Smooth muscle cell (in vitro differentiated cells): ENCODE measurements around the gene COL5A2. TPM values are rescaled to one million over a fixed set of nuclear protein-coding genes. Genes with fewer than 3 reads are reported as not detected.

Experiments
- DNase-seq: peaks from one replicate; lab custom pipeline; 2025; ENCODE audit not compliant: unreplicated experiment; lab: John Stamatoyannopoulos, UW
- H2AFZ ChIP-seq: fragments of 200-600 bp; sonication (generic); 2 replicates; pipeline ENCODE4 v1.6.0; 2016; ENCODE audit warnings: antibody characterized with exemption, low read depth, mild to moderate bottlenecking
- H3F3A ChIP-seq: fragments of 200-600 bp; sonication (generic); 2 replicates; pipeline ENCODE4 v1.6.0; 2017; ENCODE audit warnings: antibody characterized with exemption, low read depth
- H3K27ac ChIP-seq: fragments of 200-600 bp; sonication (generic); 2 replicates; pipeline ENCODE4 v1.5.1; 2016; ENCODE audit warnings: low read depth, mild to moderate bottlenecking
- H3K27me3 ChIP-seq: fragments of 200-600 bp; sonication (generic); 2 replicates; pipeline ENCODE4 v1.6.1; 2016; ENCODE audit warnings: low read depth, mild to moderate bottlenecking
- H3K36me3 ChIP-seq: fragments of 200-600 bp; sonication (generic); 2 replicates; pipeline ENCODE4 v1.5.1; 2016; ENCODE audit warnings: low read depth
- H3K4me1 ChIP-seq: fragments of 200-600 bp; sonication (generic); 2 replicates; pipeline ENCODE4 v1.5.1; 2016; ENCODE audit warnings: low read depth
- H3K4me2 ChIP-seq: fragments of 200-600 bp; sonication (generic); 2 replicates; pipeline ENCODE4 v1.6.0; 2016; ENCODE audit warnings: mild to moderate bottlenecking
- H3K4me3 ChIP-seq: fragments of 200-600 bp; sonication (generic); 2 replicates; pipeline ENCODE4 v1.5.1; 2016; ENCODE audit warnings: mild to moderate bottlenecking
- H3K79me2 ChIP-seq: fragments of 200-600 bp; sonication (generic); 2 replicates; pipeline ENCODE4 v1.6.0; 2016; ENCODE audit warnings: low read depth, mild to moderate bottlenecking
- H3K9ac ChIP-seq: fragments of 200-600 bp; sonication (generic); 2 replicates; pipeline ENCODE4 v1.6.0; 2016; ENCODE audit warnings: low read depth
- H3K9me3 ChIP-seq: fragments of 200-600 bp; sonication (generic); replicated peaks from 2 replicates; pipeline ENCODE4 v1.5.1; 2016; ENCODE audit warnings: low read depth
- H4K20me1 ChIP-seq: fragments of 200-600 bp; sonication (generic); 2 replicates; pipeline ENCODE4 v1.6.0; 2016; ENCODE audit warnings: low read depth
- CTCF ChIP-seq: fragments of 200-600 bp; sonication (generic); IDR thresholded peaks from 2 replicates; pipeline ENCODE4 v1.5.1; 2017; ENCODE audit warnings: borderline replicate concordance, mild to moderate bottlenecking, antibody characterized with exemption; ENCODE audit not compliant: insufficient read depth, poor library complexity, severe bottlenecking
- WGBS: methylation state at CpG from one replicate; pipeline ENCODE4 v1.1.7; 2016; ENCODE audit warnings: low lambda C conversion rate; 5-methylcytosine and 5-hydroxymethylcytosine counted together
- polyA plus RNA-seq: library from polyadenylated mRNA; unstranded; fragments of >200 nt; fragmentation: Nextera tagmentation; extraction: Ambion mirVana; gene quantifications from 2 replicates; pipeline ENCODE4 v1.2.1, GENCODE V29; 2016
- total RNA-seq: library from RNA; depleted of rRNA; stranded (reverse); fragments of >200 nt; gene quantifications from 2 replicates; pipeline ENCODE4 v1.2.3, GENCODE V29; 2014

Gene COL5A2
- total and polyA plus RNA-seq, 2 experiments from 2014 or later, result 364 to 697 TPM

GRCh38 chr2:189118386-189118785, 61.2 kb downstream of the COL5A2 start:
- H3K36me3 ChIP-seq, result no peaks in the 10 kb centered on the region
- peaks cover 20% of the 10 kb centered on the region for H3K4me1 ChIP-seq
- H3K4me2 ChIP-seq, result peak overlapping the region; percentile 63
- no peaks in the 10 kb centered on the region for H3K9me3 ChIP-seq
- peaks cover 15% of the 10 kb centered on the region for H3F3A ChIP-seq
- TF ChIP-seq CTCF, result no peak
- H3K79me2 ChIP-seq, result peaks cover 100% of the 10 kb centered on the region
- H2AFZ ChIP-seq, result no peak overlapping the region
- no peaks in the 10 kb centered on the region for H3K27me3 ChIP-seq
- H3K4me3 ChIP-seq, result no peak overlapping the region
- H3K9ac ChIP-seq, result no peak overlapping the region
- H4K20me1 ChIP-seq, result peaks cover 45% of the 10 kb centered on the region
- DNase-seq, result no peak
- H3K27ac ChIP-seq, result peak overlapping the region; percentile 79

GRCh38 chr2:189116979-189117378, 62.6 kb downstream of the COL5A2 start:
- 16% methylated on average over 1 of the region's 1 CpG for WGBS
- peaks cover 20% of the 10 kb centered on the region for H3K4me1 ChIP-seq
- H4K20me1 ChIP-seq, result peaks cover 40% of the 10 kb centered on the region
- no peaks in the 10 kb centered on the region for H3K27me3 ChIP-seq
- peaks cover 100% of the 10 kb centered on the region for H3K79me2 ChIP-seq
- H3F3A ChIP-seq, result peaks cover 12% of the 10 kb centered on the region
- no peaks in the 10 kb centered on the region for H3K36me3 ChIP-seq
- no peaks in the 10 kb centered on the region for H3K9me3 ChIP-seq
- DNase-seq, result no peak
- peak overlapping the region; percentile 63 for H3K4me2 ChIP-seq
- TF ChIP-seq CTCF, result no peak
- H3K27ac ChIP-seq, result peak overlapping the region; percentile 79
- peak overlapping the region; percentile 4 for H3K9ac ChIP-seq
- no peak overlapping the region for H2AFZ ChIP-seq
- H3K4me3 ChIP-seq, result no peak overlapping the region

DNA sequence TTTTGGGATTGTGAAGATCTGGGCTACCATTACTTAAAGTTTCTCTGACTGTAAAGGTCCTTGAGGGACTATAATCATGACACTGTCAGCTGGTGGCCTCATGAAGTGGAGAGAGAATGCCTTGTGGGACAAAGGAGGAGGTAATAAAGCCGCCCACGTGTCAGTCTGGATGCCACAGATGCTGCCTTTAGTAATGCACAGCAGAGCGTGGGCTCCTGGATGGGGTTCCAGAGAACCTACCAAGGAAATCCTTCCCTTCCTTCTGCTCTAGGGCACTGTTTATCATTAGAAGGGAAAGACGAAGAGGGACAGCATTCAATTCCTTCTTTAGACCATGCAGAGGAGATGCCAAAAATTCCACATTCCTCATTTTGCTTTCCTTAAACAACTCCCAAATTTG, 63.5 kb downstream of the COL5A2 start:
- no peak for TF ChIP-seq CTCF
- Histone ChIP-seq H3K27me3 (no peaks in the 10 kb centered on the region), H3F3A (peaks cover 9% of the 10 kb centered on the region), H2AFZ (no peak overlapping the region), H3K9ac (no peak overlapping the region), H3K4me1 (peaks cover 20% of the 10 kb centered on the region), H3K27ac (peak overlapping the region; percentile 79), H4K20me1 (peaks cover 41% of the 10 kb centered on the region), H3K4me2 (peak overlapping the region; percentile 63), H3K4me3 (no peak overlapping the region), H3K9me3 (no peaks in the 10 kb centered on the region), H3K79me2 (peaks cover 100% of the 10 kb centered on the region), H3K36me3 (no peaks in the 10 kb centered on the region)
- WGBS, result 47% methylated on average over 4 of the region's 4 CpGs
- DNase-seq, result no peak

DNA sequence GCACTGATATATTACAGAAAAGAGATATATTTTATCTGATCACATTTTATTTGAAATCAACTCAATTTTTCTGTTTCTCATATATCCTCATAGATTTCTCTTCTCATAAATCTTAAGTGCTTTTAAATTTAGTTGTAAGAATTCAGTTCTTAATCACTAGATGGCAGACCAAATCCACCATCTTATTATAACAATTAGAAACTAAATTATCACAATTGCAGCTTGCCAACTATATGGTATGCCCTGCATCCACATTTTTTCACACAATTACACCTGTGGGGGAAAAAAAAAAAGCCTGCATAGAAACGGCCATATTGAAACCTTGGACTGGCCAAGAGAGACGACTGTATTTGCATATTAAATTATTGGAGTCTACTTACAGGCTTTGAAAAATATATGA, 64.4 kb downstream of the COL5A2 start:
- Histone ChIP-seq H3K27me3 (no peaks in the 10 kb centered on the region), H3K27ac (peak overlapping the region; percentile 79), H3K9me3 (no peaks in the 10 kb centered on the region), H3K79me2 (peaks cover 100% of the 10 kb centered on the region), H3K4me3 (no peak overlapping the region), H3K4me2 (peak overlapping the region; percentile 63), H2AFZ (no peak overlapping the region), H3F3A (peaks cover 3% of the 10 kb centered on the region), H3K36me3 (no peaks in the 10 kb centered on the region), H3K9ac (no peak overlapping the region), H3K4me1 (peaks cover 20% of the 10 kb centered on the region), H4K20me1 (peaks cover 36% of the 10 kb centered on the region)
- TF ChIP-seq CTCF, result no peak
- 91% methylated on average over 2 of the region's 2 CpGs for WGBS
- DNase-seq, result no peak
